ENCODE results near the gene SAG.

The SAG gene

GRCh38 chr2:233338812-233339368 is 31.3 kb downstream of the SAG start:
- H3K79me2 ChIP-seq (ENCODE audit: low read length) = no peaks in the 10 kb centered on the region
- H3K9ac ChIP-seq (ENCODE audit: low read length) = no peak overlapping the region
- H3K36me3 ChIP-seq (replicated peaks; ENCODE audit: insufficient read depth, low read length) = no peaks in the 10 kb centered on the region
- no peaks in the 10 kb centered on the region for H3K9me3 ChIP-seq (replicated peaks; ENCODE audit: insufficient read depth, low read length)
- no peak overlapping the region for H2AFZ ChIP-seq (ENCODE audit: low read length)
- DNase-seq = no peak
- H3K4me1 ChIP-seq (ENCODE audit: low read length) = no peaks in the 10 kb centered on the region
- H3K4me3 ChIP-seq (ENCODE audit: low read length) = no peak overlapping the region
- no peak overlapping the region for H3K27ac ChIP-seq (ENCODE audit: low read length)
- no peaks in the 10 kb centered on the region for H3F3A ChIP-seq (ENCODE audit: insufficient read depth, low read length)
- no peak overlapping the region for H3K4me2 ChIP-seq (ENCODE audit: low read depth, low read length)
- no peaks in the 10 kb centered on the region for H4K20me1 ChIP-seq (ENCODE audit: insufficient read depth, low read length)
- H3K27me3 ChIP-seq (replicated peaks; ENCODE audit: insufficient read depth, low read length) = no peaks in the 10 kb centered on the region
- no peaks in the 10 kb centered on the region for H3K9me2 ChIP-seq (replicated peaks; ENCODE audit: insufficient read depth, low read length)
- no peak for TF ChIP-seq EZH2phosphoT487 (IDR thresholded peaks at IDR 0.05; ENCODE audit: low read length)
- no peak for TF ChIP-seq CTCF (IDR thresholded peaks at IDR 0.05; ENCODE audit: low read length)
- no peak for TF ChIP-seq EZH2 (optimal IDR thresholded peaks at IDR 0.05; ENCODE audit: low read depth, low read length)

- no peak overlapping the region for H3K4me2 ChIP-seq (ENCODE audit: low read depth, low read length)
- no peaks in the 10 kb centered on the region for H3K79me2 ChIP-seq (ENCODE audit: low read length)
- H3K9me3 ChIP-seq (replicated peaks; ENCODE audit: insufficient read depth, low read length) = no peaks in the 10 kb centered on the region
- no peak overlapping the region for H3K27ac ChIP-seq (ENCODE audit: low read length)
- TF ChIP-seq EZH2phosphoT487 (IDR thresholded peaks at IDR 0.05; ENCODE audit: low read length) = no peak
- TF ChIP-seq CTCF (IDR thresholded peaks at IDR 0.05; ENCODE audit: low read length) = no peak
- no peak for TF ChIP-seq EZH2 (optimal IDR thresholded peaks at IDR 0.05; ENCODE audit: low read depth, low read length)
- H3K4me1 ChIP-seq (ENCODE audit: low read length) = no peaks in the 10 kb centered on the region
- no peak overlapping the region for H2AFZ ChIP-seq (ENCODE audit: low read length)
- H3F3A ChIP-seq (ENCODE audit: insufficient read depth, low read length) = no peaks in the 10 kb centered on the region
- DNase-seq = no peak
- H3K36me3 ChIP-seq (replicated peaks; ENCODE audit: insufficient read depth, low read length) = no peaks in the 10 kb centered on the region
- H3K27me3 ChIP-seq (replicated peaks; ENCODE audit: insufficient read depth, low read length) = no peaks in the 10 kb centered on the region
- H3K9ac ChIP-seq (ENCODE audit: low read length) = no peak overlapping the region
- H3K9me2 ChIP-seq (replicated peaks; ENCODE audit: insufficient read depth, low read length) = no peaks in the 10 kb centered on the region
- H3K4me3 ChIP-seq (ENCODE audit: low read length) = no peak overlapping the region
- no peaks in the 10 kb centered on the region for H4K20me1 ChIP-seq (ENCODE audit: insufficient read depth, low read length)
Measured at GRCh38 chr2:233339427-233339826, 31.8 kb downstream of the SAG start.

GRCh38 chr2:233341296-233341695 is 33.7 kb downstream of the SAG start:
- Histone ChIP-seq H3K27ac (ENCODE audit: low read length) (no peak overlapping the region), H3F3A (ENCODE audit: insufficient read depth, low read length) (no peaks in the 10 kb centered on the region), H3K4me1 (ENCODE audit: low read length) (no peaks in the 10 kb centered on the region), H3K9me2 (replicated peaks; ENCODE audit: insufficient read depth, low read length) (no peaks in the 10 kb centered on the region), H3K4me3 (ENCODE audit: low read length) (no peak overlapping the region), H3K4me2 (ENCODE audit: low read depth, low read length) (no peak overlapping the region), H3K9me3 (replicated peaks; ENCODE audit: insufficient read depth, low read length) (no peaks in the 10 kb centered on the region), H3K9ac (ENCODE audit: low read length) (no peak overlapping the region), H3K36me3 (replicated peaks; ENCODE audit: insufficient read depth, low read length) (no peaks in the 10 kb centered on the region), H3K27me3 (replicated peaks; ENCODE audit: insufficient read depth, low read length) (no peaks in the 10 kb centered on the region), H4K20me1 (ENCODE audit: insufficient read depth, low read length) (no peaks in the 10 kb centered on the region), H2AFZ (ENCODE audit: low read length) (no peak overlapping the region), H3K79me2 (ENCODE audit: low read length) (no peaks in the 10 kb centered on the region)
- DNase-seq = no peak
- TF ChIP-seq EZH2 (optimal IDR thresholded peaks at IDR 0.05; ENCODE audit: low read depth, low read length) (no peak), EZH2phosphoT487 (IDR thresholded peaks at IDR 0.05; ENCODE audit: low read length) (no peak), CTCF (IDR thresholded peaks at IDR 0.05; ENCODE audit: low read length) (no peak)

Measured in MM.1S (cell line).